Measurements from ENCODE around the gene MEF2C. TPM values are rescaled to one million over a fixed set of nuclear protein-coding genes. Genes with fewer than 3 reads are reported as not detected.

MEF2C gene
- total and polyA plus RNA-seq, 7 donors = 2.8 to 51.4 (median 32.1) TPM

- TF ChIP-seq CTCF (IDR thresholded peaks at IDR 0.05) = no peak
- no peak for TF ChIP-seq POLR2A (IDR thresholded peaks at IDR 0.05)
- TF ChIP-seq EP300 (IDR thresholded peaks at IDR 0.05) = no peak
- no peak for TF ChIP-seq POLR2AphosphoS5 (IDR thresholded peaks at IDR 0.05)
- H3K27me3 ChIP-seq = no peaks in the 10 kb centered on the region
- WGBS, 2 donors = 90 to 93% methylated on average over 7 of the region's 7 CpGs
- peaks cover 0 to 4% (median under 1%) of the 10 kb centered on the region in 4 donors for H3K36me3 ChIP-seq
- DNase-seq = no peak
- no peak overlapping the region for H3K4me3 ChIP-seq
- no peaks in the 10 kb centered on the region for H3K9me3 ChIP-seq
- intact Hi-C loops (cut with DNase I) = no loop called here
- no peak overlapping the region for H3K27ac ChIP-seq
- H3K4me1 ChIP-seq = peaks cover 0 to 6% (median 0%) of the 10 kb centered on the region in 4 donors
Measured at GRCh38 chr5:88765798-88766197, 117.2 kb downstream of the MEF2C start.

- peaks cover 0 to 6% (median 0%) of the 10 kb centered on the region in 4 donors for H3K4me1 ChIP-seq
- no peak overlapping the region for H3K4me3 ChIP-seq
- peaks cover 0 to 10% (median 5%) of the 10 kb centered on the region in 4 donors for H3K36me3 ChIP-seq
- no peak for DNase-seq
- H3K9me3 ChIP-seq = no peaks in the 10 kb centered on the region
- WGBS, 2 donors = 88 to 99% methylated on average over 2 of the region's 2 CpGs
- no peak for TF ChIP-seq POLR2AphosphoS5 (IDR thresholded peaks at IDR 0.05)
- TF ChIP-seq EP300 (IDR thresholded peaks at IDR 0.05) = no peak
- TF ChIP-seq CTCF (IDR thresholded peaks at IDR 0.05) = no peak
- TF ChIP-seq POLR2A (IDR thresholded peaks at IDR 0.05) = no peak
- H3K27me3 ChIP-seq = no peaks in the 10 kb centered on the region
- H3K27ac ChIP-seq = no peak overlapping the region
- intact Hi-C loops (cut with DNase I) = no loop called here
Measured at GRCh38 chr5:88765171-88765570, 117.8 kb downstream of the MEF2C start.

GRCh38 chr5:88761939-88762338, 121.0 kb downstream of the MEF2C start:
- no peak for DNase-seq
- TF ChIP-seq CTCF (IDR thresholded peaks at IDR 0.05) (no peak), POLR2AphosphoS5 (IDR thresholded peaks at IDR 0.05) (no peak), POLR2A (IDR thresholded peaks at IDR 0.05) (no peak), EP300 (IDR thresholded peaks at IDR 0.05) (no peak)
- 90 to 97% methylated on average over 2 of the region's 2 CpGs for WGBS, 2 donors
- no peaks in the 10 kb centered on the region for H3K4me1 ChIP-seq
- H3K9me3 ChIP-seq = no peaks in the 10 kb centered on the region
- H3K4me3 ChIP-seq = no peak overlapping the region
- H3K27me3 ChIP-seq = no peaks in the 10 kb centered on the region
- H3K36me3 ChIP-seq = peaks cover 4 to 30% (median 8%) of the 10 kb centered on the region in 4 donors
- H3K27ac ChIP-seq = no peak overlapping the region
- intact Hi-C loops (cut with DNase I) = no loop called here

GRCh38 chr5:88761269-88761850, 121.6 kb downstream of the MEF2C start:
- H3K27me3 ChIP-seq = no peaks in the 10 kb centered on the region
- TF ChIP-seq CTCF (IDR thresholded peaks at IDR 0.05) = no peak
- TF ChIP-seq POLR2AphosphoS5 (IDR thresholded peaks at IDR 0.05) = no peak
- 79 to 87% methylated on average over 8 of the region's 8 CpGs for WGBS, 2 donors
- H3K9me3 ChIP-seq = no peaks in the 10 kb centered on the region
- H3K4me3 ChIP-seq = no peak overlapping the region
- DNase-seq = no peak
- H3K36me3 ChIP-seq = peaks cover 4 to 30% (median 8%) of the 10 kb centered on the region in 4 donors
- no peak overlapping the region for H3K27ac ChIP-seq
- intact Hi-C loops (cut with DNase I) = no loop called here
- H3K4me1 ChIP-seq = no peaks in the 10 kb centered on the region

- H3K4me3 ChIP-seq = no peak overlapping the region
- H3K4me1 ChIP-seq = no peaks in the 10 kb centered on the region
- no peaks in the 10 kb centered on the region for H3K9me3 ChIP-seq
- peaks cover 4 to 30% (median 8%) of the 10 kb centered on the region in 4 donors for H3K36me3 ChIP-seq
- no peak for DNase-seq
- TF ChIP-seq POLR2AphosphoS5 (IDR thresholded peaks at IDR 0.05) (no peak), CTCF (IDR thresholded peaks at IDR 0.05) (no peak), EP300 (IDR thresholded peaks at IDR 0.05) (no peak), POLR2A (IDR thresholded peaks at IDR 0.05) (no peak)
- intact Hi-C loops (cut with DNase I) = no loop called here
- H3K27me3 ChIP-seq = no peaks in the 10 kb centered on the region
- H3K27ac ChIP-seq = no peak overlapping the region
- 29 to 48% methylated on average over 4 of the region's 4 CpGs for WGBS, 2 donors
Measured at GRCh38 chr5:88760527-88760926, 122.5 kb downstream of the MEF2C start.

All from sigmoid colon (tissue), 7 donors.